Occipital lobe (tissue), 2 donors: ENCODE results near the gene SLC2A6. TPM values are rescaled to one million over a fixed set of nuclear protein-coding genes. Genes with fewer than 3 reads are reported as not detected.
"Not testable (repeated sequence)": the region's sequence is repeated elsewhere in the genome, so short reads cannot be mapped to it uniquely, and the experiment has no call there.

Experiments used
- DNase-seq: peaks from one replicate; lab custom pipeline; 2025; lab: John Stamatoyannopoulos, UW
- total RNA-seq: library from RNA; depleted of rRNA; stranded (reverse); fragments of >200 nt; gene quantifications from one replicate; pipeline ENCODE4 v1.2.3, GENCODE V29; 2014

SLC2A6 gene
- total RNA-seq, 1 donor from 2014 or later, result 17.2 TPM

- DNase-seq, result no peak
These were observed 14.9 kb downstream of the SLC2A6 start for GRCh38 chr9:133463864-133464615.

- no peak for DNase-seq
These were observed 15.6 kb downstream of the SLC2A6 start for GRCh38 chr9:133463234-133463863.

- DNase-seq, result no peak
These were observed 16.9 kb downstream of the SLC2A6 start for GRCh38 chr9:133461975-133462374.

GRCh38 chr9:133460405-133461175 is 18.3 kb downstream of the SLC2A6 start:
- no peak for DNase-seq

- DNase-seq, result peak; percentile 96
These were observed 19.2 kb downstream of the SLC2A6 start, which contains the start of gene CACFD1 for GRCh38 chr9:133459476-133460404. Gene CACFD1, plus strand, starts transcription at chr9:133459978. Its CDS starts 89 bp downstream, at chr9:133460067.

GRCh38 chr9:133458643-133459312 is 20.1 kb downstream of the SLC2A6 start:
- DNase-seq, result no peak

- DNase-seq, result no peak
These were observed 21.2 kb downstream of the SLC2A6 start for GRCh38 chr9:133457748-133458147.

GRCh38 chr9:133457233-133457632 is 21.7 kb downstream of the SLC2A6 start:
- DNase-seq, result no peak

GRCh38 chr9:133456409-133456808 is 22.5 kb downstream of the SLC2A6 start:
- DNase-seq, result no peak

- no peak for DNase-seq
These were observed 23.0 kb downstream of the SLC2A6 start for GRCh38 chr9:133455936-133456335.

- no peak for DNase-seq
These were observed 23.8 kb downstream of the SLC2A6 start for GRCh38 chr9:133454943-133455673.

GRCh38 chr9:133454325-133454724 is 24.6 kb downstream of the SLC2A6 start:
- DNase-seq, result no peak

- DNase-seq, result no peak
These were observed 25.2 kb downstream of the SLC2A6 start for GRCh38 chr9:133453651-133454050.

GRCh38 chr9:133452562-133452961 is 26.3 kb downstream of the SLC2A6 start:
- DNase-seq, result no peak

- not testable (repeated sequence) for DNase-seq
These were observed 27.0 kb downstream of the SLC2A6 start for GRCh38 chr9:133451865-133452264.

- DNase-seq, result no peak
These were observed 29.1 kb downstream of the SLC2A6 start for GRCh38 chr9:133449760-133450159.

GRCh38 chr9:133448487-133448972 is 30.4 kb downstream of the SLC2A6 start:
- no peak for DNase-seq

GRCh38 chr9:133445293-133445969 is 33.5 kb downstream of the SLC2A6 start:
- DNase-seq, result no peak

GRCh38 chr9:133443982-133444381 is 34.9 kb downstream of the SLC2A6 start:
- DNase-seq, result no peak
